ENCODE measurements around the gene TTC1.
"Not testable (repeated sequence)": the region's sequence is repeated elsewhere in the genome, so short reads cannot be mapped to it uniquely, and the experiment has no call there.

The TTC1 gene

DNA sequence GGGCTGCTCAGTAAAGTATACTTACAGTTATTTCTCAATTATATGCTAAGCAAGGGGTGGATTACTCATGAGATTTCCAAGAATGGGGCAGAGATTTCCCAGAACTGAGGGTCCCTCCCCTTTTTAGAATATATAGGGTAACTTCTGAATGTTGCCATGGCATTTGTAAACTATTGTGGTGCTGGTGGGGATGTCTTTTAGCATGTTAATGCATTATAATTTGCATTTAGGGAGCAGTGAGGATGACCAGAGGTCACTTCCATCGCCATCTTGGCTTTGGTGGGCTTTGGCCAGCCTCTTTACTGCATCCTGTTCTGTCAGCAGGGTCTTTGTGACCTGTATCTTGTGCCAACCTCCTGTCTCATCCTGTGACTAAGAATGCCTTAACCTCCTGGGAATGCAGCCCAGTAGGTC lies 35.5 kb downstream of the TTC1 start:
- no peak for DNase-seq

- DNase-seq = no peak
Measured at GRCh38 chr5:160044967-160045366, 36.0 kb downstream of the TTC1 start.

GRCh38 chr5:160047423-160047822 lies 38.5 kb downstream of the TTC1 start:
- DNase-seq = no peak

DNA sequence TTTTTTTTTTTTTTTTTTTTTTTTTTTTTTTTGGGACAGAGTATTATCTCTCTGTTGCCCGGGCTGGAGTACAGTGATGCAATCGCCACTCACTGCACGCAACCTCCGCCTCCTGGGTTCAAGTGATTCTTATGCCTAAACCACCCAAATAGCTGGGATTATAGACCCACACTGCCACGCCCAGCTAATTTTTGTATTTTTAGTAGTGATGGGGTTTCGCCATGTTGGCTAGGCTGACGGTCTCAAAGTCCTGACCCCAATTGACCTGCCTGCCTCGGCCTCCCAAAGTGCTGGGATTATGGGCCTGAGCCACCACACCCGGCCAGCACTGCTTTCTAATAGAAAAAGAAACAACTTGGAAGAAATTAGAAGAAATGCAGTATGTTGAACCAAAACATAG lies 39.2 kb downstream of the TTC1 start:
- no peak for DNase-seq

DNA sequence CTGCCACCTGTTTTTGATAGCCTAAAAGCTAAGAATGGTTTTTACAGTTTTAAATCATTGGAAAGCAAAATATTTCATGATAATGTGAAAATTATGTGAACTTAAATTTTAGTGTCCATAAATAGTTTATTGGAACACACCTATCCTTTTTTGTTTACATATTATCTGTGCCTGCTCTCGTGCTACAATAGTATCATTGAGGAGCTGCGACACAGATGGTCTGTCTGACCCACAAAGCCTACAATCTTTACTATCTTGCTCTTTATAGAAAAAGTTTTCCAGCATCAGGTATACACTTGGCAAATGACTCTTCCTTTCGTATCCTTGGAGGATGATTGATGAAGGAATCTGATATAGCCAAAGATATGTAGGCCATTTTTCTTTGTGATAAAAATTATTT lies 40.2 kb downstream of the TTC1 start:
- no peak for DNase-seq

GRCh38 chr5:160054047-160054446 lies 45.1 kb downstream of the TTC1 start:
- no peak for DNase-seq

- no peak for DNase-seq
Measured at GRCh38 chr5:160054831-160055230, 45.9 kb downstream of the TTC1 start.

- DNase-seq = no peak
Measured at GRCh38 chr5:160057256-160057655, 48.3 kb downstream of the TTC1 start.

GRCh38 chr5:160060001-160060400 lies 51.1 kb downstream of the TTC1 start:
- DNase-seq = no peak

GRCh38 chr5:160061770-160062169 lies 52.8 kb downstream of the TTC1 start:
- no peak for DNase-seq

DNA sequence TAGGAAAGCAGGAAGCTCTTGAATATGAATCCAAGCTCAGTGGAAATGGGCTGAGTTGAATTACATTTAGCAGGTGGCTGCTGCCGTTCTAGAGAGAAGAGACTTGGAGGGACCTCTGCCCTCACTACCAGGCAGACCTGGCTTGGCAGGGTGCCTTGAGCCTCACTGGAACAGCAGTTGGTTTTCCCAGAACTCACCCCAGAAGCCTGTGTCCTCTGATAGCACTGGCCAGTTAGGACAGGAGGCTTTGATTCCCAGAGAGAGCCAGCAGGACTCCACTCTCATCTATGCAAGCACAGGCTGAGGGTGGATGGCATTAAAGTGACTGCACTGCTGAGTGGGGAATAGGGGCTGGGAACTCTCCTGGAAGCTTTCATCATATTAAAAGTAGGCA lies 55.5 kb downstream of the TTC1 start:
- no peak for DNase-seq

DNA sequence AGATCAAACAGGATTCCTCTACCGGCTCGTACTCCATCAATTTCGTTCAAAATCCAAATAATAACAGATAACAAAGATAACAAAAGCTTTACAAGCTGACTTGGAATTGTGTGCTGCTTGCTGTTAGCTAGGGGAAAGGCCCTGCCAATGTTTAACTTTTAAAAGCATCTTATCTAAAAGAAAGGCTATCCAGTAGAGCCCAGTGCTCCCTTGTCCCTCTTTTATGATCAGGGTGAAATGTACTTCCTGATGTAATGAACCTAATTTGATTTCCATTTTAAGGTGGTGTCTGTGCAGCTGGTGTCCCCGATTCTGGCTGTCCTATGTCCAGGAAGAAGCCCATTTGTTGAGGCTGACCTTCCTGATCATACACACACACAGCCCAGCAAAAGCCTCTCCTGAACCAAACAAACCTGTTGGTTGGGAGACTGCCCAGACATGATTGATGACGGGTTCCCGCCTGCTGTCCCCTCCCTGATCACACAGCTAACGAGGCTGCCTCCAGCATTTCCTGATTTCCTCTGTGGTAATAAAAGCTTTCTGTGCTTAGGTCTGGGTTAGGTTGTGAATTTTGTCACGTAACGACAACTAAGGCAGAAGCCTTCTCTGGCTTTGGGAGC lies 56.2 kb downstream of the TTC1 start:
- peak; percentile 40 for DNase-seq

- DNase-seq = not testable (repeated sequence)
Measured at GRCh38 chr5:160069120-160069519, 60.2 kb downstream of the TTC1 start.

DNA sequence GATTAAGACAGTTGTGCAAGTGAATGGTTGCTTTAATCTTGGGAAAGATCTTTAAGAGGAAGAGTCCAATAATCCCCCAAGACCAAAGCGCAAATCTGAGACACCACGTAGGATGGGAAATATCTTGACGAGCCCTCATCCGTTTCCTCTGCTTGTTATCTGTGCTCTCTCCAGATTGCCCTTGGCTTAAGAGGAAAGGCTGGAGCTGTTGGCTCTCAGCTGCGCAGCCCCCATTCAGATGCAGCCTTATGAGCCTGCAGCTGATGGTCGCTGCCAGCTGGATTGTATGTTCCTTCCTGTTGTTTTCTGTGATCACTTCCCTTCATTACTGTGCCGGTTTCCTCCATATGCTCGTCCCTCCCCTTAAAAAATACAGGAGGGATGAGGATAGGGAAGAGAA lies 62.6 kb downstream of the TTC1 start:
- no peak for DNase-seq

DNA sequence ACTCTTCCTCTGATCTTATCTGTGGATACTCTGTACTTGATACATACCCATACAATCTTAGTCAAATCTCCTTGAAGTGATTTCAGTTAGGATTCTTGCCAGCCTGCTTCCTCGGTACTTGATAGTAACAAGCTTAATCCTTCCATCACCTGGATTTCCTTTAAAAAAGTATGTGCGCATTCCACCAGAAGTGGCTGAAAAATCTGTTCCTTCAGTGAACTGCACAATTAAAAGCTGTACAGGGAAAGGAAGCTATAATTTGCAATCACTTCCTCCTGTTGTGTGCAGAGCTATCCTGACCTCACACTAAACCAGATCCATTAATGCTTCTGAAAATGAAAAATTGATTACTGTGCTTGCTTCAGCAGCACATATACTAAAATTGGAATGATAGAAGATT lies 63.0 kb downstream of the TTC1 start:
- DNase-seq = no peak

DNA sequence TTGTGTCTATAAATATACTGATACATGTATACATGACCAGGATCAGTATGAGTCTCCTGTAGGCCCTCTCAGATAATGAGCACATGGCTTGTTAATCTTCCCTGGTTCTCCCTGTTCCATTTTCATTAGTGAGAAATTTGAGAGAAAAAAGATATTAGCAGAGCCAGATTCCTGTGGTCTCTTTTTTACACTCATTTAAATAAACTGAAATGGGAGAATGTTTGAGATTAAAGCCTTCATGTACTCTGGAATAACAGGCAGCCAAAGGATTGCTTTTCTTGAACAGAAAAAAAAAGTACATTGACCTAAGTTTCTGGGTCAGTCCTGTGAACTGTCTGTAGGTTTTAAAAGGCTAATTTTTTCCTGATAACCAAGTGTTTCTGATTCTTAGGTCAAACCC lies 66.1 kb downstream of the TTC1 start:
- no peak for DNase-seq

- DNase-seq = no peak
Measured at GRCh38 chr5:160076997-160077396, 68.1 kb downstream of the TTC1 start.

GRCh38 chr5:160079753-160080152 lies 70.8 kb downstream of the TTC1 start:
- DNase-seq = no peak

DNA sequence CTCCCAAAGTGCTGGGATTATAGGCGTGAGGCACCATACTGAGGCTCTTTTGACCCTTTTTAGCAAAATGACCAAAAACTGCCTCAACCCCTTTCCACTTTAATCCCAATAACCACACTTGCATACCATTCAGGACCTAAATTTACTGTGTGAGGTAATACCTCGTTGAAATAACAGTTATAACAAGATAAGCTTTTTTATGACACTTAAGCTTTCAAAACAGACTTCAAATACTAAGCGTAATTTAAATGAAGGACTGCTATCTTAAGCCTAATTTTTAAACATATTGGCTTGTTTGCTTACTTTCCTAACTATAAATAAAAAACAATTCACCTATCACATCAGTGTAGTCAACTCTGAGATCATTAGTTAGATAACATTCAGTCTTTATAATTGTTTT lies 72.6 kb downstream of the TTC1 start:
- no peak for DNase-seq

DNA sequence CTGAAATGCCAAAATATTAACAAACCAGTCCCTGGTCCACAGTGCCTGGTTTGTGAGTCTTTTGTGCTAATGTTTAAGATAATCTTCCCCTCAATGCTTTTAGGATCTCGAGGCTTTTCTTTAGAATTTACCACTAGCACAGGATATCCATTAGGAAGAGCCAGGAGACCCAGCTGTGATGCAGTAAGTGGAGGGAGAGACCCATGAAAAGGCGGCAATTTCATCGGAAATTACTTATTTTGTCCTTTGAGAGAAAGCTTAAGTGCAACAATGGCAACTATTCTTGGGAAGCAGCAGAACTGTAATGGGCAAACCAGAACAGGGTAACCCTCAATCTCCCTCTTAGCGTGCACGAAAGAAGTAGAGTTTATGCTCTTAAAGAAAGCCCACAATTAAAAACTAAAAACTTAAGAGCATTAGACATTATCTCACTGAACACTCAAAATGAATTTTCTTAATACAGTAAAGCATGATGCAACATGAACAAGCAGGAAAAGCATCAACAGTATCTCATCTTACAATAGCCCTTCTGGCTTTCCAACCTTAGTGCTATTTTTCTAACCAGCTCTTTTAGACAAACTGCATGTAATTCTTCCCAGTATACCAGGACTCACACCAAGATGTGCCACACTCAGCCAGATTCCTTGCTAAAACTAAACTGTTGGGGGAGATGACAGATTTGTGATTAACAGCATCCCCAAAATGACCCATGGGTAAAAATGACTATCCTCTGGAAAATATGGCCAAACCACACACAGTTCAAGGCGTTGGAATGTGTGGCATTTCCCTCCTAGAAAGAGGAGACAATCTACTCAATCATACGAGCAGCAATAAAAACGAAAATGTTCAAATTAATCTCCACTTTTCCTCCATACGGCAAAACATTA lies 73.9 kb downstream of the TTC1 start:
- DNase-seq = no peak

GRCh38 chr5:160083501-160083900 lies 74.6 kb downstream of the TTC1 start:
- no peak for DNase-seq

- no peak for DNase-seq
Measured at GRCh38 chr5:160084144-160084543, 75.2 kb downstream of the TTC1 start.

- DNase-seq = no peak
Measured at GRCh38 chr5:160087199-160087598, 78.3 kb downstream of the TTC1 start.

GRCh38 chr5:160088805-160089204 lies 79.9 kb downstream of the TTC1 start:
- no peak for DNase-seq

DNA sequence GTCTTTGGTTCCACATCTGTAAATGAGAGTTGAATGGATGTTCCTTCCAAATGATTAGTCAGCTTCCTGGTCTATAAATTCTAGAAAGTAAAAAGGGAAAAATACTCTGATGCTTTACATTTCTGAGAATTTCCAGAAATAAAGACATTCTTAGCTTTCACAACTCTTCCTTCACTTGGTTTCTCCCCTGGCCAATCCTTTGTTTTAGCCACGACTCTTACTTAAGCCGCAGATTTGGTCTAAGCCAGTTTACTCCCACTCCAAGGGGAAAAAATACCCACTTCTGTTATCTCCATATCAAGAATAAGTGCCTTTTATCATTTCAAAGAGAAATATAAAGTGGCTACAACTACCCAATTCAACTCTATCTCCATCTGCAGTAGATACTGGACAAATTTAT lies 80.6 kb downstream of the TTC1 start:
- DNase-seq = no peak
